GM12892 (cell line): ENCODE data around the gene KCNC1.

Source experiments
- DNase-seq: peaks from one replicate; pipeline ENCODE4 v3.0.0; 2011; ENCODE audit not compliant: insufficient read length
- FAIRE-seq: peaks from 2 replicates; lab custom pipeline; 2011; peaks lifted over from hg19 to GRCh38; lab: Jason Lieb, UNC
- POLR2A ChIP-seq: IDR thresholded peaks from 2 replicates; pipeline ENCODE4 v1.6.1; 2011; ENCODE audit warnings: low read depth, low read length, control low read depth
- POLR2AphosphoS5 ChIP-seq: IDR thresholded peaks from 2 replicates; pipeline ENCODE4 v1.6.1; 2011; ENCODE audit warnings: low read depth, low read length, control low read depth
- TAF1 ChIP-seq: IDR thresholded peaks from 2 replicates; pipeline ENCODE4 v1.6.1; 2011; ENCODE audit warnings: low read depth, mild to moderate bottlenecking, control low read depth, low read length, borderline replicate concordance

The KCNC1 gene

GRCh38 chr11:17772704-17773600, 38.4 kb downstream of the KCNC1 start:
- no peak for DNase-seq
- FAIRE-seq, result no peak
- TF ChIP-seq POLR2A (no peak), TAF1 (no peak), POLR2AphosphoS5 (no peak)

GRCh38 chr11:17773674-17774073, 39.1 kb downstream of the KCNC1 start:
- no peak for DNase-seq

GRCh38 chr11:17774232-17775034, 39.9 kb downstream of the KCNC1 start:
- TF ChIP-seq POLR2A (no peak), TAF1 (no peak), POLR2AphosphoS5 (no peak)
- FAIRE-seq, result no peak
- no peak for DNase-seq

More at GRCh38 chr11:17773674-17774073, 39.1 kb downstream of the KCNC1 start:
- no peak for FAIRE-seq
- no peak for TF ChIP-seq TAF1
- no peak for TF ChIP-seq POLR2A
- TF ChIP-seq POLR2AphosphoS5, result no peak

- TF ChIP-seq POLR2A, result no peak
- DNase-seq (no peak), FAIRE-seq (no peak)
Observed at GRCh38 chr11:17775035-17775348, 40.4 kb downstream of the KCNC1 start.

- no peak for FAIRE-seq
- TF ChIP-seq POLR2A, result no peak
- TF ChIP-seq TAF1, result no peak
- no peak for TF ChIP-seq POLR2AphosphoS5
- no peak for DNase-seq
Observed at GRCh38 chr11:17775507-17776211, 41.1 kb downstream of the KCNC1 start.

- no peak for FAIRE-seq
- no peak for TF ChIP-seq TAF1
- no peak for TF ChIP-seq POLR2AphosphoS5
- TF ChIP-seq POLR2A, result no peak
- no peak for DNase-seq
Observed at GRCh38 chr11:17776212-17776875, 41.8 kb downstream of the KCNC1 start.

- TF ChIP-seq POLR2A (no peak), TAF1 (no peak), POLR2AphosphoS5 (no peak)
- FAIRE-seq, result no peak
- no peak for DNase-seq
Observed at GRCh38 chr11:17777086-17777737, 42.6 kb downstream of the KCNC1 start.

- DNase-seq, result no peak
- no peak for FAIRE-seq
- TF ChIP-seq POLR2AphosphoS5, result no peak
- TF ChIP-seq TAF1, result no peak
- TF ChIP-seq POLR2A, result no peak
Observed at GRCh38 chr11:17777738-17778091, 43.1 kb downstream of the KCNC1 start.

- DNase-seq, result no peak
- TF ChIP-seq TAF1 (no peak), POLR2A (no peak), POLR2AphosphoS5 (no peak)
- no peak for FAIRE-seq
Observed at GRCh38 chr11:17778352-17778751, 43.8 kb downstream of the KCNC1 start.

- DNase-seq (no peak), FAIRE-seq (no peak)
- TF ChIP-seq TAF1 (no peak), POLR2A (no peak), POLR2AphosphoS5 (no peak)
Observed at GRCh38 chr11:17778956-17779860, 44.6 kb downstream of the KCNC1 start.
